ENCODE data around the gene LPGAT1.

LPGAT1 gene

GRCh38 chr1:211739671-211740411, 90.7 kb downstream of the LPGAT1 start:
- FAIRE-seq (no peak), DNase-seq (ENCODE audit: insufficient read length, low spot score) (no peak)
- TF ChIP-seq POLR2A (IDR thresholded peaks at IDR 0.05; ENCODE audit: low read depth, low read length), result no peak

GRCh38 chr1:211738691-211739301, 91.8 kb downstream of the LPGAT1 start:
- TF ChIP-seq POLR2A (IDR thresholded peaks at IDR 0.05; ENCODE audit: low read depth, low read length), result no peak
- FAIRE-seq, result no peak
- DNase-seq (ENCODE audit: insufficient read length, low spot score), result no peak

GRCh38 chr1:211738096-211738690, 92.4 kb downstream of the LPGAT1 start:
- FAIRE-seq (no peak), DNase-seq (ENCODE audit: insufficient read length, low spot score) (no peak)
- no peak for TF ChIP-seq POLR2A (IDR thresholded peaks at IDR 0.05; ENCODE audit: low read depth, low read length)

- FAIRE-seq (no peak), DNase-seq (ENCODE audit: insufficient read length, low spot score) (no peak)
- no peak for TF ChIP-seq POLR2A (IDR thresholded peaks at IDR 0.05; ENCODE audit: low read depth, low read length)
These were observed 93.2 kb downstream of the LPGAT1 start for GRCh38 chr1:211737115-211738035.

- no peak for FAIRE-seq
- TF ChIP-seq POLR2A (IDR thresholded peaks at IDR 0.05; ENCODE audit: low read depth, low read length), result no peak
- no peak for DNase-seq (ENCODE audit: insufficient read length, low spot score)
These were observed 94.1 kb downstream of the LPGAT1 start for GRCh38 chr1:211736351-211736915.

- DNase-seq (ENCODE audit: insufficient read length, low spot score) (peak; percentile 93), FAIRE-seq (peak; percentile 33)
These were observed 95.1 kb downstream of the LPGAT1 start for GRCh38 chr1:211735208-211736170.

GRCh38 chr1:211734791-211735190, 95.8 kb downstream of the LPGAT1 start:
- FAIRE-seq (no peak), DNase-seq (ENCODE audit: insufficient read length, low spot score) (no peak)
- TF ChIP-seq POLR2A (IDR thresholded peaks at IDR 0.05; ENCODE audit: low read depth, low read length), result no peak

More at GRCh38 chr1:211735208-211736170, 95.1 kb downstream of the LPGAT1 start:
- TF ChIP-seq POLR2A (IDR thresholded peaks at IDR 0.05; ENCODE audit: low read depth, low read length), result no peak

GRCh38 chr1:211734359-211734758, 96.2 kb downstream of the LPGAT1 start:
- DNase-seq (ENCODE audit: insufficient read length, low spot score) (no peak), FAIRE-seq (no peak)

GRCh38 chr1:211732293-211732980, 98.1 kb downstream of the LPGAT1 start:
- FAIRE-seq (no peak), DNase-seq (ENCODE audit: insufficient read length, low spot score) (no peak)
- TF ChIP-seq POLR2A (IDR thresholded peaks at IDR 0.05; ENCODE audit: low read depth, low read length), result no peak

More at GRCh38 chr1:211734359-211734758, 96.2 kb downstream of the LPGAT1 start:
- TF ChIP-seq POLR2A (IDR thresholded peaks at IDR 0.05; ENCODE audit: low read depth, low read length), result no peak

GRCh38 chr1:211731456-211732292, 98.9 kb downstream of the LPGAT1 start:
- FAIRE-seq (no peak), DNase-seq (ENCODE audit: insufficient read length, low spot score) (no peak)
- TF ChIP-seq POLR2A (IDR thresholded peaks at IDR 0.05; ENCODE audit: low read depth, low read length), result no peak

GRCh38 chr1:211730347-211730746, 100.2 kb downstream of the LPGAT1 start:
- FAIRE-seq, result no peak
- no peak for DNase-seq (ENCODE audit: insufficient read length, low spot score)
- TF ChIP-seq POLR2A (IDR thresholded peaks at IDR 0.05; ENCODE audit: low read depth, low read length), result no peak
